Umbilical cord (tissue), 2 donors: ENCODE measurements around the gene BRAT1. TPM values are rescaled to one million over a fixed set of nuclear protein-coding genes. Genes with fewer than 3 reads are reported as not detected.

Experiments used
- DNase-seq: peaks from one replicate; pipeline ENCODE4 v3.0.0-alpha.2; 2015; ENCODE audit warnings: low spot score
- total RNA-seq: library from RNA; depleted of rRNA; stranded (reverse); fragments of >200 nt; gene quantifications from one replicate; pipeline ENCODE4 v1.2.3, GENCODE V29; 2014; ENCODE audit warnings: low replicate concordance; ENCODE audit not compliant: insufficient read depth

Gene BRAT1
- total RNA-seq, 1 donor from 2014 or later = 12.5 TPM

- no peak for DNase-seq
These were observed 30.3 kb downstream of the BRAT1 start for GRCh38 chr7:2524808-2525657.

DNA sequence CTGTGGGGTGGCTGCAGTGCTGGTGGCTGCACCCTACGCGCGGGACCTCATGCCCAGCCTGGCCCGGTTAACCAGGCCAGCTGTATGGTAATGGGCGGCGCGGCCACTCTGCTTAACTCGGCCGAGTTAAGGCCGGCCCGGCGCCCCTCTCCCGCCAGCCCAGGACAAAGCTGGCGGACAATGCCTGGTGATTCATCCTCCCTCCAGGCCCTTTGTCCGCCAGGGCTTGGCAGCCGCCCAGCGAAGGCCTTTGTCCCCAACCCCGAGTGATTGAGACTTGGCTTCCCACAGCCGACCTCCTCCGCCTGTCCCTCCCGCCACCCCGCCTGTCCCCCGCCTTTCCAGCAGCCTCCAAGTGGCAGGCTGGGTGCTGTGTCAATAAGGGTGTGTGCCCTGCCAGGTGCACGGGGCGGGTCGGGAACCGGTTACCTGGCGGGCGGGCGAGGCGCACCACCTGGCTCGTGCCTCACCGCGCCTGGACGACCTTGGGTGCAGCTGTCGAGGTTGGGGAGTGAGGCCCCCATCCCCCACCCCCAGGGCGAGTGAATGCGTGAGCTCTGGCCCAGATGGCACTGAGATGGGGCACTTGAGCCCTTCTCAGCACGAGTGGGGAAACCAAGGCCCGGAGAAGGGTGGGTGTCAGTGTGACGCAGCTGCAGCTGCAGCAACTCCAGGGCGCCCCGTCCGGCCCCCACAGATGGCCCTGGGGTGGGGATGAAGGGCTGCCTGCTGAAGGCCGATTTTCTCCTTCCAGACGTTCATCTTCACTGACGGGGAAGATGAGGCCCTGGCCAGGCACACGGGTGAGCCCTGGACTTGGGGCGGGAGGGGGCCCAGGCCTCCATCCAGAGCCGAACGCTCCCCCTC lies 31.1 kb downstream of the BRAT1 start:
- no peak for DNase-seq

GRCh38 chr7:2523461-2523936 lies 31.8 kb downstream of the BRAT1 start:
- no peak for DNase-seq

- DNase-seq = peak; percentile 82
These were observed 32.4 kb downstream of the BRAT1 start for GRCh38 chr7:2522780-2523433.

DNA sequence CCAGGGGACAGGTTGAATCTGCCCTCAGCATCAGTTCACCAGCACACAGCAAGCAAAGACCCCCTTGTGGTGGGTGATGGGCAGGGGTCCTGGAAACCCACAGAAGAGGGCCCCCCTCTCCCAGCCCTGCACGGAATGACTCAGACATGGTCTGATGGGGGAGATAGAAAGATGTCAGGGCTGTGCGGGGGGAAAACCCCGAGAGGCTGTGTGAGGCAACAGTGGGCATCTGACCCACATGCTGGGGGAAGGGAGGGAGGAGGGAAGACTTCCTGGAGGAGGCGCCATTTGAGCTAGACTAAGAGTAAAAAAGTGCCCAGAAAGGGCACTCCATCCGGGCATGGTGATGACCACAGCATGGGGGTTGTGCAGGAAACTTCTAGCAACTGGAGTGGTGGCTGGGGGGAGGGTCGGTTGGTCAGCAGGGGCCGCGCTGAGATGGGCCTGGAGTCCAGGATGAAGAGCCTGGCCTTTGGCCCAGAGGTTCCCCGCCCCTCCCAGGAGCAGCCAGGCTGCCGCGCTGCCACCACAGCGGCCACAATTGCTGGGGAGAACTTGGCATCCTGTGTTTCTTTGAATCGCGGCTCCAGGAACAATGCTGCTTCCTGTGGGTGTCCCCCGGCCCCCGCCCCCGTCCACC lies 33.3 kb downstream of the BRAT1 start:
- no peak for DNase-seq

DNA sequence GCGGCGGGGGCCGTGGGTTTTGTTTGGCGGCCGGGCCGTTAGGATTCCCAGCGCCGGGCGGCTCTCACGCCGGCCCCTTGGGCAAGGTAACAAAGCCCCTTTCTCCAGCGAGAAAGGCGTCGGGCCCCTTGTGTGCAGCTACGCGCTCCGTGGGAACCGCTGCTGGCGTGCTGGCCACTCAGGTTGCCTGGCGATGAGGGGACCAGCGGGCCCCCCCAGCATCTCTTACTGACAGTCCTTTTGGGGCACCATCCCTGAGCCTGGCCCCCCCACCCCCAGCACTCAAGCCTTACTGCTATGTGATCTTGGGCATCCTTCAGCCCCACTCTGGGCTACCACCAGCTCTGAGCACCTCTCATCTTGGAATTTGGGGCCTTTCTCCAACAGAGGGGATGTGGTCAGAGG lies 34.0 kb downstream of the BRAT1 start:
- DNase-seq = no peak

- DNase-seq = no peak
These were observed 34.5 kb downstream of the BRAT1 start for GRCh38 chr7:2520761-2521290.

- DNase-seq = no peak
These were observed 35.1 kb downstream of the BRAT1 start for GRCh38 chr7:2520131-2520760.

DNA sequence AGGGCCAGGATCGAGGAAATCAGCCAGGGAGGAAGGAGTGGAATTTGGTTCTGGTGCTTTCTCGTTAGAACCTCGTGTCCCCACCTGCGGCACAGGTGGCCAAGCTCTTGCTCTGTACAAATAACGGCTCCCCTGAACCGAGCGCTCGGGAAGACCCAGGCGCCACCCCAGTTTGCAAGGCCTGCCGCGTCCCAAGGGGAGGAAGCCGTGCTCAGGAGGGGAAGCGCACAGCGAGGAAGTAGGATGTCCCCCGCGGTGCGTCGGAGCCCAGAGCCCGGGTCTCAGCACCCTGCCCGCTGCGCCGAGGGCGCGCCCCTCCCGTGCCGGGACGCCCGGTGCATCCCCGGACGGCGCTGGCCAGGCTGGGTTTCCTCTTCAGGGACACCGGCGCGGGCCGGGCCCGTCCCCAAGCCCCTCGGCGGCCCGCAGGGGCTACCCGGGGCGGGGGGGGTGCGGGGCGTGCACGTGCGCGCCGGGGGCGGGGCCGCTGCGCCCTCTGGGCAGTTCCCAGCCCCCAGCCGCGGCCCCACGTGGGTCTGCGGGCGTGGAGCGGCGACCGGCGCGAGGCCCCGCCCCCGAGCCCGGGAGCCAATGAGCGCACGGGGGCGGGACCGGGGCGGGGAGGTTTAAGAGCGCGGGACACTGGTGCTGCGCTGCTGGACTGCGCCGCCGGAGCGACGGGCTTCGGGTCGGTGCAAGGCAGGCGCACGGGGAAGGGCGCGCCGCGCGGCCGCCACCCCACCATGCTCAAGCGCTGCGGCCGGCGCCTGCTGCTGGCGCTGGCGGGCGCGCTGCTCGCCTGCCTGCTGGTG lies 36.0 kb downstream of the BRAT1 start, which contains the start of gene LFNG:
Gene LFNG, plus strand, starts transcription at position 656 of the 812 bp plus-strand sequence. Its CDS starts 88 bp downstream, at position 744.
- peak; percentile 89 for DNase-seq

DNA sequence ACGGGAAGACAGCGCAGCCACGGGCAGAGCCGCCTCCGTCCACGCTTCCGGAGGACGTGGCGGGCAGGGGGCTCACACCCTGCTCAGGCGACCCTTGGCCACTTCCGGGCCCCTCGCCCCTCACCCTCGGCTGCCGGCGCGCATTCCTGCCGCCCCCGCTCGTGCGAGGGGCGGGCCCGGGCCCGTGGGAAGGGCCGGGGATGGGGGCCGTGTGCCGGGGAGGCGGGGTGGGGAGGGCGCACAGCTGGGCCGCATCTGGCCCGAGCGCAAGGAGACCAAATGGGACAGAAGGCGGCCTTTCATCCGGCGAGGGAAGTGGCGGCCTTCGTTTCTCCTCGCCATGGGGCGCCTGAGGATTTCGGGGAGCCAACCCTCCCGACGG lies 36.6 kb downstream of the BRAT1 start:
- DNase-seq = no peak

DNA sequence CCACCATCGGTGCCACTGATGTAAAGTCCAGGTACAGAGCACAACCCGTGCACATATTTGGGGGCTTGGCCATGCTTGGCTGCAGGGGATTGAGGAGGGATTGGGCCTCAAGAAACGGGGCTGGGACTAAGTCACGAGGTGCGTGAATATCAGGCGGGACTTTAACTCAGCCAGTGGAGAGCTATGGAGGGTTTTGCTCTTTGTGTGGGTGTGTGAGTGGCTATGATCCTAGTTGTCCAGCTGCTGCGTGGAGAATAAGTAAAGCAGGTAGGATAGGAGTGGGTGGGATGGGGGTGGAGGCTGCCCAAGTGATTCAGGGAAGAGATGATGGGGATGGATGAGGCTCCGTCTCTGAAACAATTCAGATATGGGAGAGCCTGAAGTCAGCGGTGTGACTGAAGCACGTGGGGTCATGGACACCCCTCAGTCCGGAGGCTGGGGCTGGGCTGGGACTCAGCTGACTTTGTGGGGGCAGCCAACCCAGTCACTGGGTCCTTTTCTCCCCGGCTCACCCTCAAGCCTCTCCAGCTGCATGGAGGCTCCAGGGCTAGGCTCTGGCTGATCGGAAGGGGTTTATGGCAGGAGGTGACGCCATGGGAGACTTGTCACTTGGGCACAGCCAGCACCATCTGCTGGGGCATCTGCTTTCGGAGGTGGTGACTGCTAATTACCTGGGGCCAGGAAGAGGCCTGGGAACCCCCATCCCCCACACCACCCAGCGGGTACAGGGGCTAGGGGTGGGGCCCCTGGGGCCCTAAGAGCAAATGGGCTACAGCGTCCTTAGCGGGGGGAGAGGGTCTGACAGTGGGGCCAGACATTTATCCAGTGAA lies 37.4 kb downstream of the BRAT1 start:
- DNase-seq = no peak

DNA sequence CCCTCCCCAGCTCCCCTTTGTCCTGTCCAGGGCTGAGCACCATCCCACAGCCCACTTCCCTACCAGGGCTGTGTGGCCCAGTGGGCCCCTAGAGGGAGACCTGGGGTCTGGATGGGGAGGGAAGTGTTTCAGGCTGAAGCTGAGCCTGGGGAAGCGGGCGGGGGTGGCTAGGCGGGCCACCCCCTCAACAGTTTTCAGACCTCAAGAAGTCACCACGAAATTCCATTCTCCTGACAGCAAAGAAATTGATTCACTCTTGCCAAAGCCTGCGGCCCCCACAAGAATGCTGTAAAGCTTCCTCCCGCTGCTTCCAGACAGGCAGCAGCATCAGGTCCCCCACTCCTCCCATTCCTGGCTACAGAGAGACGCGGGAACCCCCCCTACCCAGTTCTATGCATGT lies 38.3 kb downstream of the BRAT1 start:
- DNase-seq = peak; percentile 77

DNA sequence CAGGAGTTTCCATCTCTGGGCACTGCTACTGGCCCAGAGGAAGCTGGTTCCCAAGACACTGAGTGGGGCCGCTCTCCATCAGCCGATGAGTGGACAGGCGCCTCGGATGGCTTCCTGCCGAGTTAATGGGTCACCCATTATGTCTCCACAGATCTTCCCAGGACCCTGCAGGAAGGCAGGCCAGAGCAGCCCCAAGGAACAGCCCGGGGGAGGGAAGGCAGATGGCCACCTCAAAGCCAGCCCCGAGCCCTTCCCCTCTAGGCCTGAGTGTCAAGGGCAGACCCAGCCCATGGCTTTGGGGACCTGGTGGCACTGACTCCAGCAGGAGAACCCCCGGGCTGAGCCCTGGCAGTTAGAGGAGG lies 39.1 kb downstream of the BRAT1 start:
- DNase-seq = no peak

DNA sequence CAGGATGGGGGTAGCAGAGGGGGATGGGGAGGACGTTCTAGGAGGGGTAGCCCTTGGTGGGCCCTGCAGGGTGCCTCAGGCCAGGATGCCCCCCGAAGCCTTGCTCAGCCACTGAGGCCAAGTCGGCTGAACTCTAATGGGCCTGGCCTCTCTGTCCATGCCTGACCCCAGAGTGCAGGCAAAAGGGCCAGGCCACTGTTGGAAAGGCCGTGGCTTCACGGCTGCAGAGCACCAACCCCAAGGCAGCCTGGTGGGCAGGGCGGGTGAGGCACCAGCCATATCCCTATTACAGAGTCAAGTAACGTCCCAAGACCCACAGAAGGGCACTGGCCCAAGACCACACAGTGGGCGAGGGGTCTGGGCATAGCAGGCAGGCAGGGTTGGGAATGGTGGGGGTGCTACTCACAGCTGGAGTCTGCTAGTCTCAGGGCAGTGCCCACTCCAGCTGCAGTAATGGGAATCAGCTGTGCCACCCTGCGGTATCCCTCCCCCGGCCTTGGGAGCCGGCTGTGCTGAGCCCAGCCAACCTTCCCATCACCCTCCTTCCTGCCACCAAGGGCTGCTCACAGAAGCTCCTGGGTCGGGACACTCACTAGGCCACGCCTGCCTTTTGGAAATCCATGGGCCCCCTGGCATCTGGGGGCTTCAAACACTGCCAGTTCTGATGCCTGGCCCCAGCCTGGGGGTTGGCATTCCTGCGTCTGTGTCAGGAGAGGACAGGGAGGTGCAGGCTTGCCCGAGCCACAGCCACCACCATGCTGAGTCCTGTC lies 39.7 kb downstream of the BRAT1 start:
- no peak for DNase-seq

GRCh38 chr7:2514473-2515423 lies 40.6 kb downstream of the BRAT1 start:
- no peak for DNase-seq

DNA sequence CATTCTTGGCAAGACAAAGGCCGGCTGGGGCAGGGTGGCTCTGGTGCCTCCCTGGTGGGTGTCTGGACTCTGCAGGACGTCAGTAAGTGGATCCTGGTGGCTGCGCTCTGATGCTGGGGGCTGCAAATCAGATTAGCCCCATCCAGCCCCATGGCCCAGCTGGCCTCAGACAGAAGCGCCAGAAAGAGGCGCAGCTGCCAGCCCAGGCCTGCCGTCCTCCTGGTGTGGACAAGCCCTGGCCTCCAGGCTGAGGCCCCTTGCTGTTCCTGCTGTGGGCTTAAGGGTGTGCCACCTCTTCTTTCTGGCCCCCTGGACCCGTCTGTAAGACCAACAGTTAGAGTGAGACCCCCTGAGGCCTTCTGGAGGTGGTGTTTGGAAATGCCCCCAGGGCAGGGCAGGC lies 41.6 kb downstream of the BRAT1 start:
- no peak for DNase-seq

- no peak for DNase-seq
These were observed 42.6 kb downstream of the BRAT1 start for GRCh38 chr7:2512713-2513112.
